Upper lobe of left lung (tissue), 4 donors: ENCODE results near the gene P2RX3.
"Not testable (repeated sequence)": the region's sequence is repeated elsewhere in the genome, so short reads cannot be mapped to it uniquely, and the experiment has no call there.

Source experiments
- CTCF ChIP-seq, 6 experiments: fragments of 450-650 bp in 4 of 6; fragments of 200-600 bp in 2 of 6; sonication (generic) in 2 of 6; IDR thresholded peaks; one replicate each; pipeline ENCODE4 v1.5.1; 2016 to 2019; ENCODE audit warnings: antibody characterized with exemption in 6 of 6
- EP300 ChIP-seq, 4 donors: sonication (generic); formaldehyde crosslinking; IDR thresholded peaks; one replicate each; pipeline ENCODE4 v1.5.1; 2017; ENCODE audit warnings: antibody characterized with exemption in 4 of 4, control low read depth in 2 of 4

GRCh38 chr11:57403003-57403801, 65.0 kb downstream of the P2RX3 start:
- not testable (repeated sequence) for TF ChIP-seq CTCF, EP300 (IDR thresholded peaks at IDR 0.05)
